ENCODE results near the gene TSPAN18.

The TSPAN18 gene

DNA sequence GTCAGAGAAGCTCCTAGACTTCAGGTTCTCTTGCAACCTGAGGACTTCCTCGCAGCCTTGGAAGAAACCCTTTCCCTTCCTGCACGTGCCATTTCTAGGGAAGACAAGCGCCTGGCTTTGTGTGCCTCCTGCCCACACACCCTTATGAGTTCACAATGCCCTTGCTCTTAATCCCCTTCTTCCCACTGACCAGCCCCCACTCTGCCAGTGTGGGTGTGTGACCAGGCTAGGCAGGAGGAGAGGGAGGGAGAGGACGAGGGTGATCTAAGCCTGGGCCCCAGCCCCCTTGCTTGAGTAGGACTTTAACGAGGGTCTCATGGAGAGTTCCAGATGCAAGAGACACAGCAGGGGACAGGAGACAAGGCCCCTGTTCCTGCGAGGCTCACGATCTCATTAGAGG is 193.7 kb downstream of the TSPAN18 start:
- no peak for DNase-seq

- no peak for DNase-seq
These were observed 196.4 kb downstream of the TSPAN18 start for GRCh38 chr11:44923115-44923514.

DNA sequence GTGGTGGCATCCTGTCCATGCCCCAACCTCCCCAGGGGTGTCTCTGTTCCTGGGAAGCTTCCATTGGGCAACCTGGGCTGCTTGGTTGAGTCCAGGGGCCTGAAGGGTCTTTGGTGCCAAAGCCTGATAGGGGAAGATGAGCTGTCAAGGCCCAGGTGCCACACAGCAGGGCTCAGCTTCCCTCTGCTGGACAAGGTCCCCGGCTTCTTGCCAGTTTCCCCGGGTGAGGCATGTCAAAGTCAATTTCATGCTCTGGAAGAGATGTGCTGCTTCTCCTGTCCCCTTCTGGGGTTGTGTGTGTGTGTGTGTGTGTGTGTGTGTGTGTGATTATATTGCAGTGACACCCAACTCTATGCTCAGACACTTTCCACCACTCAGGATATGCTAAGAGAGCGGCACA is 197.0 kb downstream of the TSPAN18 start:
- DNase-seq: no peak

DNA sequence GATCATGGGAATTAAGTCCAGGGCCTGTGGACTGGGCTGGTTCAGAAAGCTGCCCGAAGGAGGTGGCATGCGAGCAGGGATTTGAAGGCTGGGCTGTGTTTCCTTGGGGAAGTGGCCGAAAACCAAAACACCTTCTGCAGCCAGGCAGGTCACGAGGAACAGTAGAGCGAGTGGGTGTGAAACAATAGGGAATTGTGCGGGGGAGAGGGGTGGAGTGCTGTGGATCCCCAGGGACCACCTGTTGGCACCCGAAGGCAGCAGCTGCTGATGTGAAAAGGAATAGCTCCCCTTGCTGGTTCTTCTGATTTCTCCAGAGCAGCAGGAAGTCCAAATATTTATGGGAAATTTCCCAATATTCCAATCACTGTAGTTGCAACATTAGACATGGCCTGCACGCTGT is 199.3 kb downstream of the TSPAN18 start:
- no peak for DNase-seq

GRCh38 chr11:44927174-44927661 is 200.5 kb downstream of the TSPAN18 start:
- peak; percentile 57 for DNase-seq

DNA sequence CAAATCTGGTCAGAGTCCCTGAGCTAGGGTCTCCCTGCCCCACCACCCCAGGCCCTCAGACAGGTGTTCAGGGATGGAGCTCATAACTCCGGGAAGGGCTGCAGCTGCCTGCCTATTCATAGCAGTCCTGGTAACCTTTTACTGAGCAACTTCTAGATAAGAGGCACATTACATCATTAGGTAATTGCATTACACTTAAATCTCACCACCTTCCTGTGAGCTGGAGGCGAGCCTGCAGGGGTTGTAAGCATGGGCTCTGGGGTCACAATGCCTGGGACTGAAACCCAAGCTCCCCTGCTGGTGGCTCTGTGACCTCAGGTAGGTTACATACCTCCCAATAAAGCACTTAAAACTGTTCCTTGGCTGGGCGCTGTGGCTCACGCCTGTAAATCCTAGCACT is 201.4 kb downstream of the TSPAN18 start:
- DNase-seq: no peak

DNA sequence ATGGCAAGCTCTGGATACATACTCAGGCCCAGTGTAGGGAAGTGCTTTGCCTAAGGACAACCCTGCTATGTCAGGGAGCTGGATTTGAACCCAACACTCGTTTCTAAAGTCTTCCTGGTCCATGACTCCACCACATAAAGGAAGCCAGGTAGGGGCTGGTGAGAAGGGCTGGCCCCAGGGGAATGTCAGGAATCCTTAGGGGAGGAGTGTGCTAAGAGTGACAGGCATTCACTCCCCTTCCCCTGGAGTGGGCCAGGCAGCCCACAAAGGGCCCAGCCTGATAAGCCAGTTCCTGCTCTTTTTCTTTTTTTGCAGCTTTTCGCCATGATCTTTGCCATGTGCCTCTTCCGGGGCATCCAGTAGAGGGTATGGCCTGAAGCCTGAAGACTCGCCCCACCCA is 202.1 kb downstream of the TSPAN18 start:
- DNase-seq: no peak

DNA sequence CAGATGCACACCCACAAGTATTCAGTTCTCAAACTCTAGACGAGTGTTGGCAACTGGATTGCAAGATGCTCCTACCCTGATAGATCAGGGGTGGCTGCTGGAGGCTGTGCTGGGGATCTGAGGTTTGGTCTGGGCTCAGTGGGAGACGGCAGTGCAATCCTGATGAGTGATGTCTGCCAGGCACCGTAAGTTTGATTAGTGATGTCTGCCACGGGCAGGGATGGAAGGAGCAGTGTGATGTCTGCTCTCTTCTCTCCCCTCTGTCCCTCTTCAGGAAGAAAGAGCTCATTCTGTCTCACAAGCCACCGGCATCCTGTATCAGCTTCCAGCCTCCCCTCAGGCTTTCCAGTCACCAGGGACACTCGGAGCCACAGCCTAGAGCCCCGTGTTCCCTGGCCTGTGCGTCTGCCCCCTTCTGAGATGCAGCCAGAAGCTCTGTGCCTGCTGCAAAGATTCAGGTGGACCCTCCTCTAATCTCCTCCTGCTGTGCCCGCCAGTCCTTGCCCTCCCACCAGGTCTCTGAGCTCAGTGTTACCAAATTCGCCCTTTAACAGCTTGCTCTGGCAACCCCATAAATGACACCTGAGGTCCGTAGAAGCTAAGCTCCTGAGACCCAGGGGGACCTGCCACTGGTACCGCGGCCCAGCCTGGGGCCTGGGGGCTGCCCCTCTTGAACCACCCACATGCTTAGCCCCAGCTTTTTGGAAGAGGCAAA is 204.0 kb downstream of the TSPAN18 start:
- no peak for DNase-seq

DNA sequence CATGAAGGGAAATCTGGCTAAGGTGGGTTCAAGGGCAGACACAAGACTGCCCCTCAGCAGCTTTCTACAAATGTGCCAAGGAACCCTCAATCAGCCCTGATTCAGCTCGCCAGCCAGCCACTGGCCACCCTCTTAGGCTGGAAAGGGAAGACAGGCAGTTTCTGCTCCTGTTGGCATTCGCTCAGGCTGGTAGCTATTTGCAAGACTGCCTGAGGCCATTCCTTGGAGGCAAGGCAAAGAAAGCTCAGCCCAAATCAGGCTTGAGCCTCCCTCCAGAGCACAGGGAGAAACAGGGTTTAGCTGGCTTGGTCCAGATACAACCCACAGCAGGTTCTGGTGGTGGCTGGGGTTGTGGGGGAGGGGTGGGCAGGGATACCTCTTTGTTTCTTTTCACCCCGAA is 204.7 kb downstream of the TSPAN18 start:
- DNase-seq: no peak

- no peak for DNase-seq
These were observed 207.3 kb downstream of the TSPAN18 start for GRCh38 chr11:44934110-44934509.

DNA sequence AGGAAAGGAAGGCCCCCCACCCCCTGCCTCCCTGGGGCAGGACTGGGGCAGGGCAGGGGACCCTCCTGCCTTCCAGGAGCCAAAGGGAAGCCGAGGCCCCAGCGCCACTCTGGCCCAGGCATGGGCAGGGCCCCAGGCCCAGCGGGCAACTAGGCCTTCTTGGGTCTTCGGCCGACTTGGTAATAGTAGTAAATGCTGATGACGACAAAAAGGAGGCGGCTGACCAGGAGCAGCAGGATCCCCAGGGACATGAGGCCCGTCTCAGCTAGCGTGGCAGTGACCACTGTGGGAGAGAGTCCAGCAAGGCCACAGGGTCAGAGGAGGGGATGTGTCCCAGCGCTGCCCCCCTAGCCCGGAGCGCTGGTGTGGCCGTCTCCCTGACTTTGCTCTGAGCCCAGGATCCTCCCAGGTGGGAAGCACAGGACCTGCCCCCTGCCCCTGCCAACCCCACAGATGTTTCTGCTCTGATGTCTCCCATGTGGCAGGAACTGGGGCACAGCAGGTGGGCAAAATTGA is 208.0 kb downstream of the TSPAN18 start:
- no peak for DNase-seq

GRCh38 chr11:44936525-44936924 is 209.8 kb downstream of the TSPAN18 start:
- peak; percentile 60 for DNase-seq

GRCh38 chr11:44936951-44937543 is 210.3 kb downstream of the TSPAN18 start:
- no peak for DNase-seq

GRCh38 chr11:44938066-44938691 is 211.4 kb downstream of the TSPAN18 start:
- no peak for DNase-seq

GRCh38 chr11:44939673-44940395 is 213.1 kb downstream of the TSPAN18 start:
- no peak for DNase-seq

DNA sequence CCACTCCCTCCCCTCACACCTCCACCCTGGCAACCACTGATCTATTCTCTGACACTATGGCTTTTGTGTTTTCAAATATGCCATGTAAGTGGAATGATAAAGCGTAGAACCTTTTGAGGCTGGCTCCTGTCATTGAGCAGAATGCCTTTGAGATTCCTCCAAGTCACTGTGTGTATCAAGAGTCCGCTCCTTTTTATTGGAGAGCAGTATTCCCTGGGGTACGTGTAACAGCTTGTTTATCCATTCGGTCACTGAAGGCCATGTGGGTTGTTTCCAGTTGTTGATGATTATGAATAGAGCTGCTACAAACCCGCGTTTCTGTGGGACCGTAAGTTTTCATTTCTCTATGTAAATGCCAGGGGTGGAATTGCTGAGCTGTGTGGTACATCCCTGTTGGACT is 213.6 kb downstream of the TSPAN18 start:
- DNase-seq: no peak

- no peak for DNase-seq
These were observed 214.1 kb downstream of the TSPAN18 start for GRCh38 chr11:44940835-44941234.

DNA sequence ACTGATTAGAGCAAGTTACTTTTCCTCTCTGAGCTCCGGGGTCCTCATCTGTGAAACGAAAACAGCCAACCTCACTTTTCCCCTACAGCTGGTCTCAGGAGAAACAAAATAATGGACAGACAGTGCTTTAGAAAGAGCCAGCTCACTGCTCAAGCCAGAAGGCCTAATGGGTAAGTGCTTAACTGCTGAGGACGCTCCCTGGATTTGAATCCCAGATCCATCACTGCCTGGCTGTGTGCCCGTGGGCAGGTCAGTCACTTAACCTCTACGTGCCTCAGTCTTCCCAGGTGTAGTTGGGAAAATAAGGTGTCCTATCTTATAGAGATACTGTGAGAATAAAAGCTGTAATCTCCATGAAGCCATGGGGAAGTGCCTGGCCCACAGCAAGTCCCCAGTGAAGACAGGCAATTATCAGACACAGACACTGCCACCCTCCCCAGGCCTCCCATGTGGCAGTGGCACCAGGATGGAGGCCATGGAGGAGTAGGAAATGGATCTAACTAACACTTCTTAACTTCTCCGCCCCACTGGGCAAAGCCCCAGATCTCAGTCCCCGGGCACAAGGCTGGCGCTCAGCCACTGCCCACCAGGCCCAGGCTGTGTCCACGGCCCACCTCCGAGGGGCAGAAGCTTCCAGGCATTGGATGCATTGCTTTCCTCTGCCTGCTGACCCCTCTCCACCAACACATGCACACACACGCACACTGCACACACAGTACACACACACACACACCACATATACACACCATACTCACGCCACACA is 214.7 kb downstream of the TSPAN18 start:
- DNase-seq: no peak

GRCh38 chr11:44942029-44942955 is 215.5 kb downstream of the TSPAN18 start:
- DNase-seq: no peak

DNA sequence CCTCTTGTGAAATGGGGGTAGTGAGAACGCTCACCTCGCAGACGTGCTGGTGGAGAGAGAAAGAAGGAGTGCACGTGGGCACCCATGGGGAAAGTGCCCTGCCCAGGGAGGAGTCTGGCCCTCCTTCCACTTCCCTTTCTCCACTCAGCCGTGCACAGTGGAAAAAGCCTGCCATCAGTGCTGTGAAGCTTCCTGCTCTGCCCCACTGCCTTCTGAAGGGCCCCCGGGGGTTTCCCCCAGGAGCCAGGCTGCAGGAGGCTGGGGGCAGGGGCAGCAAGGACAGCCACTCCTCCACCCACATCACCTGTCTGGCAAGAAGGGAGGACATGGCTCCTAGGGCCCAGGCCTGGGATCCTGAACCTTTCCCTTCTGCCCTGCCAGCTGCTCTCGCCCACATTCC is 216.4 kb downstream of the TSPAN18 start:
- peak; percentile 51 for DNase-seq

DNA sequence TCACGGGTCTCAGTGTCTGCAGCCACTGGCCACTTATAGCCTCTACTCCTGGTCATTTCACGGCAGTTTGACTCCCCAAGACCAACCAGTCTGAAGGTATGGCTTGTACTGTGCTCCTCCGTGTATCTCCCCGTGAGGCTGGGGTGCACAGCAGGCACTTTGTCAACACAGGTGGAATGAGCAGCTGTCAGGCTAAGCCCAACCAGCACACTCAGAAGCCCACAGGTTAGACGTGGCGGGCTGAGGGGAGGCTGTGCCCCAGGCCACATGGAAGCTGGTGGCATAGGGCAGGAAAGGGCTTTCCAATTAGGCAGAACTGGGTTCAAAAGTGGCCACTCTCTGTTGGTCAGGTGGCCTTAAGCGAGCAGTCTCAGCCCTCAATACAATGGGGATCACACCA is 216.9 kb downstream of the TSPAN18 start:
- no peak for DNase-seq
